Trophoblast cell (in vitro differentiated cells and primary cell): ENCODE data around the gene BATF3.
A peak's percentile ranks its signal among the peaks of the same experiment; 100 is the strongest.

ENCODE experiments used
- DNase-seq, 2 donors: peaks; one replicate each; pipeline ENCODE4 v3.0.0-alpha.2; 2016
- H2AFZ ChIP-seq: 2 replicates; pipeline ENCODE4 v1.6.1; 2013; ENCODE audit warnings: low read length, moderate library complexity, mild to moderate bottlenecking; ENCODE audit not compliant: insufficient read depth, poor library complexity
- H2AK5ac ChIP-seq: 2 replicates; pipeline ENCODE4 v1.6.1; 2013; ENCODE audit warnings: mild to moderate bottlenecking, low read length
- H2BK120ac ChIP-seq: 2 replicates; pipeline ENCODE4 v1.6.1; 2013; ENCODE audit warnings: low read length, mild to moderate bottlenecking, moderate library complexity; ENCODE audit not compliant: insufficient read depth, poor library complexity
- H2BK12ac ChIP-seq: 2 replicates; pipeline ENCODE4 v1.6.1; 2013; ENCODE audit warnings: mild to moderate bottlenecking, low read length, moderate library complexity
- H2BK5ac ChIP-seq: 2 replicates; pipeline ENCODE4 v1.6.1; 2013; ENCODE audit warnings: low read length, low read depth, moderate library complexity, mild to moderate bottlenecking; ENCODE audit not compliant: poor library complexity
- H3K14ac ChIP-seq: 2 replicates; pipeline ENCODE4 v1.6.1; 2013; ENCODE audit warnings: mild to moderate bottlenecking, low read length
- H3K18ac ChIP-seq: 2 replicates; pipeline ENCODE4 v1.6.1; 2013; ENCODE audit warnings: mild to moderate bottlenecking, low read length
- H3K23ac ChIP-seq: 2 replicates; pipeline ENCODE4 v1.6.1; 2013; ENCODE audit warnings: low read length
- H3K27ac ChIP-seq: 2 replicates; pipeline ENCODE4 v1.5.1; 2013; ENCODE audit warnings: low read depth, mild to moderate bottlenecking, inconsistent platforms, low read length, moderate library complexity
- H3K27me3 ChIP-seq: 2 replicates; pipeline ENCODE4 v1.6.1; 2013; ENCODE audit warnings: inconsistent platforms, mild to moderate bottlenecking, low read length, moderate library complexity; ENCODE audit not compliant: insufficient read depth
- H3K36me3 ChIP-seq, 2 experiments: 1 replicate in 1 of 2; 2 replicates in 1 of 2; pipeline ENCODE4 v1.6.1; 2013; ENCODE audit warnings: low read length in 2 of 2, mild to moderate bottlenecking in 2 of 2, moderate library complexity in 1 of 2; ENCODE audit not compliant: insufficient read depth in 2 of 2, control insufficient read depth in 1 of 2
- H3K4ac ChIP-seq: 2 replicates; pipeline ENCODE4 v1.6.1; 2013; ENCODE audit warnings: low read depth, mild to moderate bottlenecking, low read length, moderate library complexity
- H3K4me1 ChIP-seq, 2 experiments: 1 replicate in 1 of 2; 2 replicates in 1 of 2; pipeline ENCODE4 v1.6.1; 2013; ENCODE audit warnings: low read length in 2 of 2, mild to moderate bottlenecking in 2 of 2, moderate library complexity in 1 of 2; ENCODE audit not compliant: insufficient read depth in 2 of 2, control insufficient read depth in 1 of 2
- H3K4me2 ChIP-seq: 2 replicates; pipeline ENCODE4 v1.6.1; 2013; ENCODE audit warnings: inconsistent platforms, mild to moderate bottlenecking, low read length, moderate library complexity
- H3K4me3 ChIP-seq: 2 replicates; pipeline ENCODE4 v1.5.1; 2013; ENCODE audit warnings: mild to moderate bottlenecking, low read depth, low read length, inconsistent platforms
- H3K79me1 ChIP-seq: one replicate; pipeline ENCODE4 v1.6.1; 2013; ENCODE audit warnings: low read length
- H3K79me2 ChIP-seq: 2 replicates; pipeline ENCODE4 v1.6.1; 2013; ENCODE audit warnings: low read length, mild to moderate bottlenecking; ENCODE audit not compliant: control insufficient read depth, insufficient read depth, poor library complexity
- H3K9ac ChIP-seq: 2 replicates; pipeline ENCODE4 v1.6.1; 2013; ENCODE audit warnings: mild to moderate bottlenecking, low read length
- H3K9me3 ChIP-seq: 2 replicates; pipeline ENCODE4 v1.6.1; 2013; ENCODE audit warnings: low read depth, mild to moderate bottlenecking, control low read depth, inconsistent platforms, low read length; ENCODE audit not compliant: insufficient read depth
- H4K12ac ChIP-seq: 2 replicates; pipeline ENCODE4 v1.6.1; 2013; ENCODE audit warnings: low read depth, mild to moderate bottlenecking, low read length, moderate library complexity
- H4K8ac ChIP-seq: 2 replicates; pipeline ENCODE4 v1.6.1; 2013; ENCODE audit warnings: low read depth, mild to moderate bottlenecking, low read length, moderate library complexity
- H4K91ac ChIP-seq: one replicate; pipeline ENCODE4 v1.6.1; 2013; ENCODE audit warnings: low read depth, mild to moderate bottlenecking, low read length, moderate library complexity
- WGBS: extraction: QIAGEN DNeasy Blood & Tissue Kit; methylation state at CpG from one replicate; pipeline ENCODE4 v1.1.7; 2013; ENCODE audit warnings: missing lambda C conversion rate; ENCODE audit not compliant: insufficient read length, insufficient coverage; ENCODE audit errors: extremely low coverage; 5-methylcytosine and 5-hydroxymethylcytosine counted together

Gene BATF3

GRCh38 chr1:212721388-212722247 is 22.0 kb upstream of the BATF3 start:
- H3K79me2 ChIP-seq = no peaks in the 10 kb centered on the region
- peak; percentile 28 to 65 for DNase-seq
- H2BK5ac ChIP-seq = no peak overlapping the region
- no peaks in the 10 kb centered on the region for H3K79me1 ChIP-seq
- no peak overlapping the region for H4K12ac ChIP-seq
- H2BK12ac ChIP-seq = no peak overlapping the region
- no peak overlapping the region for H2AK5ac ChIP-seq
- H3K4me3 ChIP-seq = no peak overlapping the region
- H3K4me1 ChIP-seq = no peaks in the 10 kb centered on the region
- H3K18ac ChIP-seq = no peak overlapping the region
- no peak overlapping the region for H3K4ac ChIP-seq
- H3K23ac ChIP-seq = no peak overlapping the region
- peaks cover 1% of the 10 kb centered on the region for H3K9me3 ChIP-seq
- no peak overlapping the region for H2BK120ac ChIP-seq
- no peaks in the 10 kb centered on the region for H3K36me3 ChIP-seq
- no CpG with 5 or more reads among the region's 9 CpGs for WGBS
- H3K27me3 ChIP-seq = no peaks in the 10 kb centered on the region
- H4K91ac ChIP-seq = no peak overlapping the region
- no peak overlapping the region for H3K27ac ChIP-seq
- no peak overlapping the region for H4K8ac ChIP-seq
- H3K14ac ChIP-seq = no peak overlapping the region
- no peak overlapping the region for H3K9ac ChIP-seq
- H2AFZ ChIP-seq = no peak overlapping the region
- no peak overlapping the region for H3K4me2 ChIP-seq

GRCh38 chr1:212719633-212720032 is 20.0 kb upstream of the BATF3 start:
- no peak overlapping the region for H3K4me2 ChIP-seq
- H4K8ac ChIP-seq = no peak overlapping the region
- H3K27ac ChIP-seq = no peak overlapping the region
- H3K79me2 ChIP-seq = no peaks in the 10 kb centered on the region
- H2BK12ac ChIP-seq = no peak overlapping the region
- no peak overlapping the region for H3K9ac ChIP-seq
- no peak overlapping the region for H3K4ac ChIP-seq
- H3K4me3 ChIP-seq = no peak overlapping the region
- no peaks in the 10 kb centered on the region for H3K9me3 ChIP-seq
- H3K4me1 ChIP-seq = no peaks in the 10 kb centered on the region
- no peak overlapping the region for H4K91ac ChIP-seq
- no peaks in the 10 kb centered on the region for H3K27me3 ChIP-seq
- no peak overlapping the region for H2AK5ac ChIP-seq
- H4K12ac ChIP-seq = no peak overlapping the region
- no peak overlapping the region for H3K18ac ChIP-seq
- H2BK5ac ChIP-seq = no peak overlapping the region
- no peak overlapping the region for H2BK120ac ChIP-seq
- no peak overlapping the region for H2AFZ ChIP-seq
- no peaks in the 10 kb centered on the region for H3K79me1 ChIP-seq
- no peaks in the 10 kb centered on the region for H3K36me3 ChIP-seq
- no peak overlapping the region for H3K23ac ChIP-seq
- no peak for DNase-seq
- no CpG with 5 or more reads among the region's 2 CpGs for WGBS
- no peak overlapping the region for H3K14ac ChIP-seq

GRCh38 chr1:212718499-212718898 is 18.9 kb upstream of the BATF3 start:
- DNase-seq = peak in 1 of 2 donors; percentile 46
- no peak overlapping the region for H3K4me2 ChIP-seq
- no peak overlapping the region for H2BK120ac ChIP-seq
- no peak overlapping the region for H3K4me3 ChIP-seq
- no peak overlapping the region for H3K14ac ChIP-seq
- H2BK12ac ChIP-seq = no peak overlapping the region
- H3K4ac ChIP-seq = no peak overlapping the region
- H3K27me3 ChIP-seq = no peaks in the 10 kb centered on the region
- no peak overlapping the region for H3K27ac ChIP-seq
- no peak overlapping the region for H3K23ac ChIP-seq
- no peak overlapping the region for H4K12ac ChIP-seq
- no peak overlapping the region for H4K8ac ChIP-seq
- no peaks in the 10 kb centered on the region for H3K9me3 ChIP-seq
- no peak overlapping the region for H2AFZ ChIP-seq
- no peak overlapping the region for H3K18ac ChIP-seq
- H3K36me3 ChIP-seq = no peaks in the 10 kb centered on the region
- no peak overlapping the region for H3K9ac ChIP-seq
- H3K79me2 ChIP-seq = no peaks in the 10 kb centered on the region
- no peak overlapping the region for H2BK5ac ChIP-seq
- H3K4me1 ChIP-seq = no peaks in the 10 kb centered on the region
- no CpG with 5 or more reads among the region's 4 CpGs for WGBS
- no peak overlapping the region for H2AK5ac ChIP-seq
- H3K79me1 ChIP-seq = no peaks in the 10 kb centered on the region
- H4K91ac ChIP-seq = no peak overlapping the region

- WGBS = no CpG with 5 or more reads among the region's 1 CpG
- H2AK5ac ChIP-seq = no peak overlapping the region
- H3K9me3 ChIP-seq = no peaks in the 10 kb centered on the region
- H2BK5ac ChIP-seq = no peak overlapping the region
- no peak overlapping the region for H3K4ac ChIP-seq
- H3K79me1 ChIP-seq = no peaks in the 10 kb centered on the region
- H4K8ac ChIP-seq = no peak overlapping the region
- H3K9ac ChIP-seq = no peak overlapping the region
- no peak overlapping the region for H2AFZ ChIP-seq
- H4K91ac ChIP-seq = no peak overlapping the region
- no peak overlapping the region for H4K12ac ChIP-seq
- no peak overlapping the region for H2BK120ac ChIP-seq
- H3K18ac ChIP-seq = no peak overlapping the region
- H3K27me3 ChIP-seq = no peaks in the 10 kb centered on the region
- no peak overlapping the region for H3K4me3 ChIP-seq
- H3K23ac ChIP-seq = no peak overlapping the region
- no peak overlapping the region for H3K27ac ChIP-seq
- H3K4me1 ChIP-seq = no peaks in the 10 kb centered on the region
- H3K4me2 ChIP-seq = no peak overlapping the region
- no peak overlapping the region for H3K14ac ChIP-seq
- no peaks in the 10 kb centered on the region for H3K79me2 ChIP-seq
- no peaks in the 10 kb centered on the region for H3K36me3 ChIP-seq
- H2BK12ac ChIP-seq = no peak overlapping the region
- DNase-seq = no peak
These were observed 16.5 kb upstream of the BATF3 start for GRCh38 chr1:212716161-212716560.
